ENCODE measurements around the gene MAMSTR. TPM values are rescaled to one million over a fixed set of nuclear protein-coding genes. Genes with fewer than 3 reads are reported as not detected.

MAMSTR gene, protein sequence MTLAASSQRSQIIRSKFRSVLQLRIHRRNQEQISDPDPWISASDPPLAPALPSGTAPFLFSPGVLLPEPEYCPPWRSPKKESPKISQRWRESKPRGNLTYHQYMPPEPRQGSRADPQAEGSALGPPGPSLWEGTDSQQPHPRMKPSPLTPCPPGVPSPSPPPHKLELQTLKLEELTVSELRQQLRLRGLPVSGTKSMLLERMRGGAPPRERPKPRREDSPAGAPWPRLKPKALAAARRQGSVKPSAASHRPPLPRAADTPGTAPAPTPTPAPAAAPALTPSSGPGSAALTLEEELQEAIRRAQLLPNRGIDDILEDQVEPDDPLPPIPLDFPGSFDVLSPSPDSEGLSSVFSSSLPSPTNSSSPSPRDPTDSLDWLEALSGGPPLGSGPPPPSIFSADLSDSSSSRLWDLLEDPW
- total RNA-seq = 0.65 and 0.69 TPM in 2 replicates

DNA sequence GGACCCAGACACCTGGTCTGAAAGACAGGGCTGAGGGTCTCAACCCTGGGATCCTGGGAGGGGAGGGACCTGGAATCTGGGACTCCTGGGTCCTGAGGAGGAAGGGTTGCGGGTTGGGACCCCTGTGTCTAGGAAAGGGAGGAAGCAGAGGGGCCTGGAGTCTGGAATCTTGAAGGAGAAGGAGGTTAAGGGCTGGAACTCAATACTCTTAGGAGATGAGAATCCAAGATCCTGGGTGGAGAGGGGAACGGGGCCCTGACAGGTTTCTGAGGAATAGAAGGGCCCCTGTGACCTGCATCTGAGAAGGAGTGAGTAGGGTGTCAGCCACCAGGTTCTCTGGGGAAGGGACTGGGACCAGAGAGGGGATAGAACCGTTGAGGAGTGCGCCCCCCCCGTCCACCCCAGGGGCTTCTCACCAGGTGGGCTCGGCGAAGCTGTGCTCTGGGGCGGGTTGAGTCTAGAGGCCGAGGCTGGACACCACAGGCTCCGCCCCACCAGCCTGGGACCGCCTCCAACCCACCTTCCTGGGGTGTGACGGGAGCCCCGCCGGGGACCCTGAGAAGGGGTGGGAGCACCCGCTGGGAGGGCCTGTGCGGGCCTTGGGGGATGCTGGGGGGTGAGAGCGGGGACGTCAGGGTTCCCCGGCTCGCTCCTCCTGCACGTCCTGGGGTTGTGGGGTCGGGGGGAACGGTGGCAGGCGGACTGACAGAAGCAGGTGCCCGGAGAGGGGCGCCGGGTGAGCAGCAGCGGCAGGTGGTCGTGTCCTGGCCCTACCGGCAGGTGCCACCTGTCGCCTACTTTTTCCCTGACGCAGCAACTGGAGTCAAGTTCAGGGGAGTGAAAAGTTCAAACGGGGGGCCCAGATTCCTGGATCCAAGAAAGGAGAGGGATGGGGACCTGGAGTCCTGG lies at the start of gene MAMSTR:
Gene MAMSTR, minus strand, starts transcription at position 463 of the 909 bp plus-strand sequence. CDS start 694 bp downstream, outside the sequence.

DNA sequence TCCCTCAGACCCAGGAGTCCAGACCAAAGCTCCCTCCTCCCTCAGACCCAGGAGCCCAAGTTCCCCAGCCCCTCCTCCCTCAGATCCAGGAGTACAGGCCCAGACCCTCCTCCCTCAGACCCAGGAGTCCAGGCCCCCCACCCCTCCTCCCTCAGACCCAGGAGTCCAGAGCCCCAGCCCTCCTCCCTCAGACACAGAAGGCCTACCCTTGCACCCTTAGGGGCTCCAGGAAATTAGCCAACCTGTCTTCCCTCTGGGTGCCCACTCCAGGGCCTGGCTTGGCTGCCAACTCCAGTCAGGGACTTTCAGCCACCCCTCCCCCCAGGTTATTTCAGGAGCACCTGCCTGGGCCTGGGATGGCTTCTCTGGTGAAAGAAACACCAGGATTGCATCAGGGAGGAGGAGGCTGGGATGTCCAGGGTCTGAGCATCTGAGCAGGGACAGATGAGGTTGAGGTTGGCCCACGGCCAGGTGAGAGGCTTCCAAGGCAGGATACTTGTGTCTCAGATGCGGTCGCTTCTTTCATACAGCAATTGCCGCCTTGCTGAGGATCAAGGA lies 35.6 kb upstream of the MAMSTR start, which contains the start of gene FGF21:
Gene FGF21, plus strand, starts transcription at position 441 of the 558 bp plus-strand sequence. CDS start 713 bp downstream, outside the sequence.

DNA sequence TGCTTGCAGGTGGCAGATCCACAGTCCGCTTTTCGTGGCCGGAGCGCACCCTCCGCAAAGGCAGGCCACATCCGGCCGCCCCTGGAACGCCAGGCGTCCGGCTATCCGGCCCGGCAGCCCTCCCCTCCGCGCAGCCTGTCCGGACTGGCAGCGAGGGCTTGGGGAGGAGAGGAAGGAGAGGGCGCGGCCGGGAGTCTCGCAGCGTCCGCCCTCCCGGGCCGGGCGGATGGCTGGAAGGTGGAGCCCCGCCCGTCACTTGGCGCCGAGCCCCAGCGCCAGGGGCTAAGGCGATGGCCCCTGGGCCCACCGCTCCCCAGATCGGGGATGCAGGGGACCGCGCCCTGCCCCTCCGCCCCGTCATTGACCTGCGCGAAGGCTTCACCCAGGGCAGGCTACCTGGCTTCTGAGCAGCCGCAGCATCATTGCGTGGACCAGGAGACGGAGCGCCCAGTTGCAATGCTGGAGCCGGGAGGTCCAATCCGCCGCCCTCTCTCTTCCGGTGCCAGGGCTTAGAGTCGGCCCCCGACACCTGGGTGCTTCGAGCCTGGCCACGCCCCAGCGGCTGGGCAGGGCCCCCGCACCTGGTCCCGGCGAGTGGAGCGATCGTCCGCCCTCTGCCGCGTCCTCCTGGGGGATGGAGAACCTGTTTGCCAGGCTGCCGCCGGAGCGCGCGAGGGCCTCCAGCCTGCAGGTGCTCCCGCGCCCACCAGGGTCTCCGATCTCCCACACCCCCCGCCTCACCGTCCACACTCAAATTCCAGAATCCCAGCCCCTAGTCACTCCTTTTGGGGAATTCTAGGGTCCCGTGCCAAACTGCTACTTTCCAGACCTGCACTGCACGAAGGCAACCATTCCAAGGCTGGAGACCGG lies 33.2 kb upstream of the MAMSTR start, which contains the start of gene FUT1:
Gene FUT1, minus strand, starts transcription at position 146 of the 870 bp plus-strand sequence. CDS start 1,360 bp downstream, outside the sequence.

DNA sequence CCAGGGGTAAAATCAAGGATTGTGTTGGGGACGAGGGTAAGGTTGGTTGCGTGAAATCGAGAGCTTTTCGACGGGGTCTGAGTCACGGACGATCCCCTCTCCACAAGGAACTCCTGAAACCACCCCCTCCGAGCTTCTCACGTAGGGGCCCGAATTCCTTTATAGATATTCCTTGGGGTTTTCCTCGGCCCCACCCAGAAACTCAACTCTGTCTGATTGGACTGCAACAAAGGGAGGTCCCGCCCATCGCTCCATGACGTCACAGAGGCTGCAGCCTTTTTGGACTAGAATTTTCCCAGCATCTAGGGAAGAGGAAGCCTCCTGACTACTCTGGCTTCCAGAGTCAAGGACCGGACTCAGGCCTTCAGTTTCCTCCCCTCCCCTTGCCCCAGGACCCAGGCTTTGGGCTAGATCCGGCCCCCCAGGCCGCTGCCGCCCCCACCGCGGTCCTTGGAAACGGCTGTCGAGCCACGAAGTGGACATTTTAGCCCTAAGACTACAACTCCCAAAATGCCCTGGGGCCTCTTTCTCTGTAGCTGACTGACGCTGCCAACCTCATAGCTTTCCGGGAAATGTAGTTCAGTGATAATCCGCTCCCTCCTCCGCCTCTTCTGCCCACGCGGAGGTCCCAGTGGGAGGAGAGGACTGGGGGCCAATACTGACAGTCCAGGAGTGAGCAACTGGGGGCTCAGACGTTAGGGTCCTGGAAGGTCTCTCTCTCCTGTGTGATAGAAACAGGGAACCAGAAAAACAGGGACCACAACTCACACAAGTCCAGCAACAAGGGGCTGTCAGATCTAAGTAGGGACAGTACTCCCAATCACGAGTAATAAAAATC lies 27.4 kb upstream of the MAMSTR start, which contains the start of gene IZUMO1:
Gene IZUMO1, minus strand, starts transcription at position 172 of the 838 bp plus-strand sequence. CDS start 1,050 bp downstream, outside the sequence.

DNA sequence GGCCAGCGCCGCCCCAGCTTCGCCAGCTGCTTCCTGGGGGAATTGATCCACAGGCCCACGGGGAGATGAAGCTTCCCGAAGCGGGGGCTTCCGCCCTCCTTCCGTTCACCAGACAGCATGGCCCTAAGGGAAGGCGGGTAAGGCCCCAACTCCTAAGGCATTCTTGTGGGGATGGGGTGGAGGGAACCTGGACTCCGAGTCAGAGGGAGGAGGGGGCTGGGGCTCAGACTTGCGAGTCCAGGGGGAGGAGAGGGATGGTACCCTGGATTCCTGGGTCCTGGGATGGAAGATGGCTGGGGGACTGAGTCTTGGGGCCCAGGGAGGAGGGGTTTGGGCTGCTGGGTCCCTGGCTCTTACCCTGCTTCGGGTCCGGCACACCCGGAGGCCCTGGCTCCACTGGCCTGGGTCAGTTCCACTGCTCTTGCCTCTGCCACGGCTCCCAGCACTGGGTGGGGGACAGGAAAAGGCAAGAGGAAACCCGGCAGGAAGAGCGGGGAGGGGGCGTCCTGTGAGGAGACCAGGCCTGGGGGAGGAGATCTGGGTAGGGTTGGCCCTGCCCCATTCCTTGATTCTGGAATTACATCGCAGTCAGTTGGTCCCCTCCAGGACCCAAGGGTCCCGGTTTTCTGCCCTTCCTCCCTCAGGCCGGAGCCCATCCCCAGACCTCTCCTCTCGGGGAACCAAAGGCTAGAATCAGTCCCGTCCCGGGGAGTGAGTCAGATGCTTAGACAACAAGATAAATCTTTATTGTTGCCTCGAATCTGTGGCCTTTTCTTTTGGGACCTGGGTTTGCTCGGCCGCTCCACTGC lies 20.8 kb upstream of the MAMSTR start, which contains the start of gene RASIP1:
Gene RASIP1, minus strand, starts transcription at position 447 of the 809 bp plus-strand sequence. Its CDS starts 328 bp downstream, at position 119.

DNA sequence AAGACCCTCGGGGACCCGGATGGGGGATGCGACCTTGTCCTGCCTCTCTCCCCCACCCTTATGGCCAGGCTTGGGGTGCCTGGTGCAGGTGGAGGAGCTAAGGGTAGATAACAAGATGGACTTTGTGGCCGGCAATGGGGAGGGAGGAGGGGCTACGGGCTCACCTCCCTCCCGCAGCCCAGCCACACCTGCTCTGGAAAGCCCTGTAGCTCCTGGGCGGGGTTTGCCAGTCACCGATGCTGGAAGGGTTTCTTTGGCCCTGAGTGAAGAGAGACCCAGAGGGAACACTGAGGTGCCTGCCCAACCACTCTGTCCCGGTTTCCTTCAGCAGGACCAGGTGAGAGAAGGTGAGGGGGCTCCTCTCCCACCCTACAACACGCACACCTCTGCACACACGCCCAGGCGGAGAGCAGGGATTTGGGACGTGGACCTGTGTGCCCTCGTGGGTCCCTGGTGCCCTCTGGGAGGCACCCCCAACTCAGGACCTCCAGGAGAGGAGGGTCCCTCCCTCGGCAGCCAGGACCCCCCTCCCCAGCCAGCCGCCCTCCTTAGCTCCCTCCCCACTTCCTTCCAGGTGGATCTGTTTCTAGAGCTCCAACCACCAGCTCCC lies 23.7 kb downstream of the MAMSTR start, which contains the start of gene FUT2:
Gene FUT2, plus strand, starts transcription at position 229 of the 610 bp plus-strand sequence. CDS start 6,986 bp downstream, outside the sequence.

DNA sequence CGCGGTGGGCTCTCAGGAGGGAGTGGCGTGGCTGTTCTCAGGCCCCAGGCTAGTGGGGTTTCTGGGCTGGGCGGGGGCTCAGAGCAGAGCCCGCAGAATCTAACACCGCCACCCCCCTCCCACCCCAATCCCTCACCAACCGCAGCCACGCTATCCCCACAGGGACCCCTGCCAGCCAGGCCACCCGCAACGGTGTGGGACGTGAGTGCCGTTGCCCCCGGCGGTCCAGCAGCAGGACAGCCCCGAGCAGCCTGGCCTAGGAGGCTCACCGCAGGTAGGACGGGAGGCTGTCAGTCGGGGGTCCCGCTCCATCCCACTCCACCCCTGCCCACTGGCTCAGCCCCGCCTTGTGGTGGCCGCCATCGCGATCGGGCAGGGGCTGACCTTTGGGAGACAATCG lies 46.5 kb downstream of the MAMSTR start, which contains the start of gene NTN5:
Gene NTN5, minus strand, starts transcription at position 24 of the 400 bp plus-strand sequence. CDS start 2,031 bp downstream, outside the sequence.

Other genes starting within 250 kb of the MAMSTR start
- 0.33 and 0.89 TPM in 2 replicates for gene LMTK3, start 207.9 kb downstream of the MAMSTR start, total RNA-seq
- gene SULT2B1, start 167.6 kb downstream of the MAMSTR start, total RNA-seq = not detected in 2 replicates
- gene SPACA4, start 113.0 kb downstream of the MAMSTR start, total RNA-seq = not detected in 2 replicates
- 0.23 and 0.52 TPM in 2 replicates for gene FAM83E, start 104.6 kb downstream of the MAMSTR start, total RNA-seq
- gene RPL18, start 100.5 kb downstream of the MAMSTR start, total RNA-seq = 1,103 and 1,191 TPM in 2 replicates
- gene SPHK2, start 100.2 kb downstream of the MAMSTR start, total RNA-seq = 8.7 and 13.1 TPM in 2 replicates
- gene DBP, start 82.3 kb downstream of the MAMSTR start, total RNA-seq = 7.4 and 7.8 TPM in 2 replicates
- 0.99 and 1.6 TPM in 2 replicates for gene CA11, start 73.5 kb downstream of the MAMSTR start, total RNA-seq
- 0.43 and 0.46 TPM in 2 replicates for gene NTN5, start 46.7 kb downstream of the MAMSTR start, total RNA-seq
- gene FUT2, start 23.8 kb downstream of the MAMSTR start, total RNA-seq = not detected in 2 replicates
- 0.52 and 1.0 TPM in 2 replicates for gene RASIP1, start 20.9 kb upstream of the MAMSTR start, total RNA-seq
- gene IZUMO1, start 27.2 kb upstream of the MAMSTR start, total RNA-seq = 0.07 TPM in 1 of 2 replicates, not detected in the other
- gene FUT1, start 32.9 kb upstream of the MAMSTR start, total RNA-seq = 0.13 TPM in 2 replicates
- not detected in 2 replicates for gene FGF21, start 35.8 kb upstream of the MAMSTR start, total RNA-seq
- gene BCAT2, start 91.3 kb upstream of the MAMSTR start, total RNA-seq = 33.0 and 35.3 TPM in 2 replicates
- 2.2 and 2.8 TPM in 2 replicates for gene HSD17B14, start 116.8 kb upstream of the MAMSTR start, total RNA-seq
- gene PLEKHA4, start 148.9 kb upstream of the MAMSTR start, total RNA-seq = 21.3 and 22.6 TPM in 2 replicates
- 53.2 and 70.7 TPM in 2 replicates for gene PPP1R15A, start 152.7 kb upstream of the MAMSTR start, total RNA-seq
- gene TULP2, start 179.0 kb upstream of the MAMSTR start, total RNA-seq = 0.23 TPM in 1 of 2 replicates, not detected in the other
- gene NUCB1, start 180.6 kb upstream of the MAMSTR start, total RNA-seq = 522 and 547 TPM in 2 replicates
- gene DHDH, start 214.0 kb upstream of the MAMSTR start, total RNA-seq = 0.17 TPM in 1 of 2 replicates, not detected in the other
- gene BAX, start 235.2 kb upstream of the MAMSTR start, total RNA-seq = 79.2 and 117 TPM in 2 replicates
- gene FTL, start 245.6 kb upstream of the MAMSTR start, total RNA-seq = 4,527 and 7,180 TPM in 2 replicates

Measured in smooth muscle cell of the pulmonary artery (primary cell).